CD4-positive, alpha-beta T cell (primary cell): ENCODE results near the gene ZNF281. TPM values are rescaled to one million over a fixed set of nuclear protein-coding genes. Genes with fewer than 3 reads are reported as not detected.

ENCODE experiments used
- ATAC-seq: fragments of 200-7000 bp; cut with Tn5 transposase; one replicate; pipeline ENCODE4 v1.10.0; 2022; ENCODE audit warnings: mild to moderate bottlenecking; ENCODE audit not compliant: poor library complexity
- CTCF ChIA-PET: fragments of 350-600 bp; sonication (Branson Sonifier 250); formaldehyde crosslinking; loops from one replicate; lab custom pipeline; 2021; ENCODE audit warnings: antibody characterized with exemption, inconsistent platforms; lab: Charles Lee
- POLR2A ChIA-PET: fragments of 350-600 bp; sonication (Branson Sonifier 250); formaldehyde crosslinking; loops from one replicate; lab custom pipeline; 2021; ENCODE audit warnings: antibody characterized with exemption, inconsistent platforms; lab: Charles Lee
- DNase-seq, 14 experiments: peaks; one replicate each; pipeline ENCODE4 v3.0.0-alpha.2; 2013 to 2020; ENCODE audit warnings: mixed read lengths in 2 of 14
- H3K27ac ChIP-seq, 2 donors: one replicate each; pipeline versions ENCODE4 v1.5.1 to v1.7.0; 2013; ENCODE audit warnings: low read length in 2 of 2, low read depth in 1 of 2, mild to moderate bottlenecking in 1 of 2
- H3K27me3 ChIP-seq, 2 experiments: 1 replicate in 1 of 2; 2 replicates in 1 of 2; pipeline versions ENCODE4 v1.6.1 to v1.7.0; 2013; ENCODE audit warnings: low read length in 2 of 2, control low read depth in 1 of 2, mild to moderate bottlenecking in 1 of 2, moderate library complexity in 1 of 2; ENCODE audit not compliant: insufficient read depth in 2 of 2, control insufficient read depth in 1 of 2
- H3K36me3 ChIP-seq: one replicate; pipeline ENCODE4 v1.6.1; 2013; ENCODE audit warnings: low read length, control low read depth; ENCODE audit not compliant: insufficient read depth
- H3K4me1 ChIP-seq: one replicate; pipeline ENCODE4 v1.6.1; 2013; ENCODE audit warnings: low read length, control low read depth; ENCODE audit not compliant: insufficient read depth
- H3K4me3 ChIP-seq: one replicate; pipeline ENCODE4 v1.5.1; 2013; ENCODE audit warnings: mild to moderate bottlenecking, low read length, moderate library complexity
- H3K9me3 ChIP-seq, 2 experiments: 1 replicate in 1 of 2; 2 replicates in 1 of 2; pipeline versions ENCODE4 v1.6.1 to v1.7.0; 2013; ENCODE audit warnings: low read length in 2 of 2, mild to moderate bottlenecking in 2 of 2, control low read depth in 1 of 2, moderate library complexity in 1 of 2; ENCODE audit not compliant: control insufficient read depth in 1 of 2, insufficient read depth in 1 of 2
- H3K27ac Mint-ChIP-seq: one replicate; pipeline ENCODE4 v1.8.0; 2020; ENCODE audit warnings: mixed read lengths
- H3K27me3 Mint-ChIP-seq: one replicate; pipeline ENCODE4 v1.8.0; 2021; ENCODE audit warnings: mixed read lengths
- H3K36me3 Mint-ChIP-seq: one replicate; pipeline ENCODE4 v1.8.0; 2021; ENCODE audit warnings: low read depth, mixed read lengths
- H3K4me1 Mint-ChIP-seq: one replicate; pipeline ENCODE4 v1.8.0; 2021; ENCODE audit warnings: low read depth, mixed read lengths
- H3K4me3 Mint-ChIP-seq: one replicate; pipeline ENCODE4 v1.8.0; 2020; ENCODE audit warnings: mild to moderate bottlenecking, mixed read lengths
- H3K9me3 Mint-ChIP-seq: one replicate; pipeline ENCODE4 v1.8.0; 2020; ENCODE audit warnings: mixed read lengths
- CTCF ChIP-seq: fragments of 200-600 bp; IDR thresholded peaks from one replicate; pipeline ENCODE4 v1.8.0; 2022; ENCODE audit warnings: antibody characterized with exemption, mild to moderate bottlenecking
- intact Hi-C, 2 experiments: fragments of 100-400 bp; cut with DNase I in 1 of 2; cut with micrococcal nuclease in 1 of 2; formaldehyde crosslinking; loops; one replicate each; pipeline versions ENCODE4 v1.15.1 to v1.9.0; 2023 to 2025; cut with DNase I, micrococcal nuclease
- total RNA-seq, 174 experiments: library from RNA in 2 of 174; stranded (reverse) in 2 of 174; gene quantifications; one replicate each; pipeline ENCODE4 v1.2.3 and lab custom pipeline; 2021 to 2026

Gene ZNF281
- total RNA-seq, 2 experiments from 2014 or later = 27.6 to 29.3 TPM

GRCh38 chr1:200410566-200410878, 686 bp upstream of the ZNF281 start:
- Mint-ChIP-seq H3K36me3 (peaks cover 43% of the 10 kb centered on the region), H3K9me3 (peaks cover 4% of the 10 kb centered on the region), H3K4me3 (peak overlapping the region; percentile 98), H3K4me1 (peaks cover 50% of the 10 kb centered on the region), H3K27ac (peak overlapping the region; percentile 87), H3K27me3 (no peaks in the 10 kb centered on the region)
- Histone ChIP-seq H3K4me1 (peaks cover 25% of the 10 kb centered on the region), H3K4me3 (peak overlapping the region; percentile 93), H3K27ac (peak overlapping the region in 1 of 2 donors; percentile 15), H3K36me3 (peaks cover 14% of the 10 kb centered on the region), H3K27me3 (no peaks in the 10 kb centered on the region), H3K9me3 (no peaks in the 10 kb centered on the region)
- ATAC-seq (peak; percentile 7), DNase-seq (peak in 4 of 14 experiments; percentile 30 to 63 (median 55))
- intact Hi-C loops = loop anchor here in 1 of 2 experiments (5.0 to 10.0 kb wide), 5 partner anchors 103 to 744 kb away; partner anchors contain the start of genes DDX59, KIF21B and TMEM9
- ChIA-PET CTCF (interaction anchor here (0.7 to 1.4 kb wide), 2 partner anchors 103 to 1745 kb away, joined by 3 read pairs; no protein-coding TSS in a partner anchor), POLR2A (interaction anchor here (0.9 to 2.3 kb wide), 6 partner anchors 27 to 259 kb away, joined by 3 to 8 read pairs (median 4); partner anchors contain the start of gene DDX59)
- no peak for TF ChIP-seq CTCF

GRCh38 chr1:200409203-200409760, 554 bp downstream of the ZNF281 start:
- H3K27ac Mint-ChIP-seq = peak overlapping the region; percentile 87
- Histone ChIP-seq H3K27me3 (no peaks in the 10 kb centered on the region), H3K4me3 (peak overlapping the region; percentile 93)

GRCh38 chr1:200406161-200406797, 3.6 kb downstream of the ZNF281 start:
- Histone ChIP-seq H3K4me1 (peaks cover 30% of the 10 kb centered on the region), H3K27me3 (no peaks in the 10 kb centered on the region), H3K4me3 (no peak overlapping the region), H3K27ac (no peak overlapping the region), H3K36me3 (peaks cover 17% of the 10 kb centered on the region), H3K9me3 (no peaks in the 10 kb centered on the region)
- Mint-ChIP-seq H3K9me3 (peaks cover 4% of the 10 kb centered on the region), H3K4me3 (peak overlapping the region; percentile 43), H3K27me3 (no peaks in the 10 kb centered on the region), H3K36me3 (peaks cover 79% of the 10 kb centered on the region), H3K4me1 (peaks cover 83% of the 10 kb centered on the region), H3K27ac (no peak overlapping the region)
- ATAC-seq (no peak), DNase-seq (no peak)
- CTCF ChIA-PET = no interaction called here
- intact Hi-C loops = loop anchor here (10.0 kb wide), 2 partner anchors 101 to 329 kb away; partner anchors contain the start of gene CAMSAP2 (in 1 of the 2)
- POLR2A ChIA-PET = no interaction called here
- TF ChIP-seq CTCF = no peak

More at GRCh38 chr1:200409203-200409760, 554 bp downstream of the ZNF281 start:
- Mint-ChIP-seq H3K4me3 (peak overlapping the region; percentile 98), H3K4me1 (peaks cover 61% of the 10 kb centered on the region), H3K36me3 (peaks cover 54% of the 10 kb centered on the region), H3K9me3 (peaks cover 4% of the 10 kb centered on the region), H3K27me3 (no peaks in the 10 kb centered on the region)
- no peak for TF ChIP-seq CTCF
- ATAC-seq (peak; percentile 46), DNase-seq (peak; percentile 12 to 62 (median 29))
- H3K36me3 ChIP-seq = peaks cover 14% of the 10 kb centered on the region
- ChIA-PET CTCF (no interaction called here), POLR2A (interaction anchor here (1.0 to 2.3 kb wide), 5 partner anchors 29 to 261 kb away, joined by 3 to 8 read pairs (median 4); partner anchors contain the start of gene DDX59)
- H3K27ac ChIP-seq = peak overlapping the region; percentile 60 to 81
- no peaks in the 10 kb centered on the region for H3K9me3 ChIP-seq
- intact Hi-C loops = loop anchor here (10.0 kb wide), 2 partner anchors 104 to 326 kb away; partner anchors contain the start of gene CAMSAP2 (in 1 of the 2)
- peaks cover 29% of the 10 kb centered on the region for H3K4me1 ChIP-seq
